T1000 (cell line): ENCODE results near the gene DPP6.

Source experiments
- DNase-seq: peaks from one replicate; lab custom pipeline; 2025; ENCODE audit warnings: mixed read lengths; lab: John Stamatoyannopoulos, UW

DPP6 gene

GRCh38 chr7:154451480-154452457 lies 399.6 kb downstream of the DPP6 start:
- no peak for DNase-seq

DNA sequence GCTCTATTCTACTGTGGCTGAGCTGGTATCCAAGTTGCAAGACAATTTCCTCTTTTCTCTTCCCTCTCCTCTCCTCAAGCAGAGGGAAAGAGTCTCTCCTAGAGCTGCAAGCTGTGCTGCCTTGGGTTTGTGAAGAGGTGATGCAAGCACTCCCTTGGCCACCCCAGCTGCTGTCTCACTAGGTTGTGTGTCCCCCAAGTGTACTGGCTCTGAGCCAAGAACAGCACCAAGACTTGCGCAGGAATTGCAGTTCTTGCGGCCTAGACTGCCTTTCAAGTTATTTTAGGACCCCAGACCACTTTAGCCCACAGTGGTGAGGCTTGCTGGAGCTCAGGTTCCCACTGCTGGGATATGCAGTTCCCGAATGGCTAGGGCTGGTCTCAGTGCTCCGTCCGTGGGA lies 411.6 kb downstream of the DPP6 start:
- no peak for DNase-seq

- DNase-seq: no peak
Measured at GRCh38 chr7:154469652-154470051, 417.5 kb downstream of the DPP6 start.

- no peak for DNase-seq
Measured at GRCh38 chr7:154472343-154472742, 420.1 kb downstream of the DPP6 start.

DNA sequence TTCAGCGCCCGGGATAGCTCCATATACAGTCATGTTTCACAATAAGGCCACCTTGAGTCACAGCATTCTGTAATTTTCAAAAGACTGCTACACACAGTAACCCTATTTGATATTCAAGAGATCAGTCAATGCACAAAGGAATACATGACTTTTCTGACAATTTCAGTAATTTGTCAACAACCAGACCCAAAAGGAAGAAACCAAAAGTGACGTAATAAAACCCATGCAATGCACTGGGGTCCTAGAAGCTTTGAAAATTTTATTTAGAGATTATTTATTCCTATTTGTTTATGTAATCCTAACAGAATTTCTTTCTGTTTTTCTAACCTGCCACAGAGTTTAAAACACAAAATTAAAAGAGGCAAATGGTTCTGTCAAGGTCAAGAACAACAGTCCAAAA lies 421.2 kb downstream of the DPP6 start:
- no peak for DNase-seq

- no peak for DNase-seq
Measured at GRCh38 chr7:154474903-154475520, 422.8 kb downstream of the DPP6 start.

DNA sequence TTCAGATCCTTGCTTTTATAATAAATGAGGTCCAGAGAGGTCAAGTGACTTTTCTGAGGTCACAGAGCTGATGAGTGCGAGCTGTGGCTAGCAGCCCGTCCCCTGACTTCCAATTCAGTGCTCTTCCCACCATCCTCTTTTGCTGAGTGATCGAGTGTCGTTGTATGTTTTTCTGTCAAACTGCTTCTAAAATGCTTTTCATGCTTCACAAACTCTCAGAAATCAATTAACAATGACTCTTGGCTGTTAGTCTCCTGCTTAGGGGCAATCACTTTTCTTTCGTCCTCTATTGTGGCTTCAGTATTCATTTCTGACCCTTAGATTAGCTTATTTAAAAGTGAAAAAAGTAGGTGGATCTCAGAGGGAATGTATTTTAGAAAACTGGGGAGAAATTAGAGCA lies 423.7 kb downstream of the DPP6 start:
- no peak for DNase-seq

GRCh38 chr7:154480817-154481216 lies 428.6 kb downstream of the DPP6 start:
- DNase-seq: no peak

GRCh38 chr7:154482863-154483262 lies 430.7 kb downstream of the DPP6 start:
- no peak for DNase-seq

- DNase-seq: no peak
Measured at GRCh38 chr7:154484406-154484805, 432.2 kb downstream of the DPP6 start.

GRCh38 chr7:154484943-154485342 lies 432.7 kb downstream of the DPP6 start:
- no peak for DNase-seq

GRCh38 chr7:154489897-154490296 lies 437.7 kb downstream of the DPP6 start:
- no peak for DNase-seq

GRCh38 chr7:154493594-154493993 lies 441.4 kb downstream of the DPP6 start:
- DNase-seq: no peak

- no peak for DNase-seq
Measured at GRCh38 chr7:154497751-154498150, 445.6 kb downstream of the DPP6 start.

GRCh38 chr7:154503962-154504550 lies 451.9 kb downstream of the DPP6 start:
- no peak for DNase-seq

GRCh38 chr7:154504918-154505317 lies 452.7 kb downstream of the DPP6 start:
- DNase-seq: no peak

DNA sequence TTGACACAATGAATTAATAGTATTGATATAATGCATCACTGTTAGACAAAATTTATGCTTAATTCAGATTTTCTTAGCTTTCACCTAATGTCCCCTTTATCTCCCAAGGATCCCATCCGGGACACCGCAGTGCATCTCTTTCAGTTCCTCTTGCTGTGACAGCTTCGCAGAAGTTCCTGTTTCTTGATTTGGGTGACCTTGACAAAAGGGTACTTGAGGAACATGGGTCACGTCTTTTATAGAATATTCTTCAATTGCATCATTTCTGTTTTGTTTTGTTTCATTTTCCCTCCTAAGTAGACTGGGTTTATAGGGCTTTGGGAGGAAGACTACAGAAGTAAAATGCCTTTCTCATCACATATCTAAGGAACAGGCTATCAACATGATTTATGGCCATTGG lies 453.2 kb downstream of the DPP6 start:
- DNase-seq: no peak

DNA sequence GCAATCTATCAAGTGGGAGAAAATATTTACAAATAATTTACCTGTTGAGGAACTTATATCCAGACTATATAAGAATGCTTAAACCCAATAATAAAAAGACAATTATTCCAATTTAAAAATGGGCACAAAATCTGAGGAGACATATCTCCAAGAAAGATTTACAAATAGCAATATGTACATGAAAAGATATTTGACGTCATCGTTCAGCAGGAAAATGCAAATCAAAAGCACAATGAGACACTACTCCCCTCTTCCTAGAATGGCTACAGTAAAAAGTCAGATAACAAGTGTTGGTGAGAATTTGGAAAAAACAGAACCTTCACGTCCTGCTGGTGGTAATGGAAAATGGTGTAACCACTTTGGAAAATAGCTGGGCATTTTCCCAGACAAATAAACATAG lies 457.0 kb downstream of the DPP6 start:
- DNase-seq: no peak

DNA sequence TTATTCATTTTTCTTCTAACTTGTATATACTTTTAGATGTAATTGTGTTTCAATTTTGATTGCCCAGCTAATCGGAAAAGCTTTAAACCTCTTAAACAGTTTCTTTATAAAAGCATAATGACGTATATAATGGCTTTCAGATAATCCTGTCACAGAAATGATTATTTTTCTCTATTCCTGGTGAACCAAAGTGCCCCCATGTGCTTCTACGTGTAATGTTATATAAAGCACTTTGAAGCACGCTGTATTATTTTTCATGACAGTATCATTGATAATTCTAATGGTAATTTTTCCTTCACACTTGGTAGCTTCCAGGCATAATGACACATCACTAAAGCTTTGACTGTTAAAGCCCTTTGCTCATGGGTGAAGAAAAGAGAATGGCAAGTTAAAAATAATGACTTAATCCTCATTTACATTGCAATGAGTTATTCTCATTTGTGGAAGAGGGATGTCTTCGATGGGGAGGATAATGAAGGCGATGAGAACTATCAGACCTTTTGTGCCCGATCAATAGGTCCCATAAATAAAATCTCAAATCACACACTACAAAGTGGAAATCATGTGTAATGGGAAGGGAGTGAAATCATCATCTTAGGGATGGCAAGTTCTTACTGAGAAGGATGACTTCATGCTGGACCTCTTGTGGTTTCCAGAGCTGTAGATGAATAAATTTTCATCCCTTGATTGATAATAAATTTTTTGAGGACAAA lies 460.1 kb downstream of the DPP6 start:
- no peak for DNase-seq

DNA sequence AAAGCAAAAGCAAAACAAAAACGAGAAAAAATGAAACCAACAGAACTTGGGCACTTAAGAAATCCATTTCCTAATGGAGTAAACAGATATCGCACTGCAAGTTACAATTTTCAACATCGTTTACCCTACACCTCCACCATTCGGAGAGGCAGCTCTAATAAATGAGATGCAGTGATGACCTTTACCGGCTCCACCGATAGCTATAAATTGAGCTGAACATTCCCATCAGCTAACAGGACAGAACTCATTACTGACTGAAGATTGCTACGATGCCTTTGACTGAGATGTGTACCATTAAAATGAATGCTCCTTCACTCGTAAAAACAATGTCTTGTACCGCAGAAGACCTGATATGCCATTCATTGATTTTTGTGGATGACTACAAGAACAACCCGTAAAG lies 465.6 kb downstream of the DPP6 start:
- no peak for DNase-seq

DNA sequence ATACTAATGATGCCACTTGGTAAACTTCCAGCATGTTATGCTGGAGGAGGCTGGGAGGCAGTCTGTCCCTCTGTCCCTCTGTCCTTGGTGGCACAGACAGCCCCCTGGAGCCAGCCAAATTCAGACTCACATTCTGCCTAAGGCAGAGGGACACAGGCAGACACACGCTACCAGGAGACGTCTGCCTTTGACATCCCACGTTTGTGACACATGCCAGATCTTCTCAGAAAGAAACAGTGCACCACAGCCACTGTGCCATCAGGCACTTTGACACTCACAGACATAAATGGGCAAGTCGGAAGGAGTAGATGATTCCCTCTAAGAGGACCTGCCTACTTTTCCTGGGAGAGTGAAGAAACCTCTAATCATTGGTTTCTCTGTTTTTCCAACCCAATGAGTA lies 467.0 kb downstream of the DPP6 start:
- no peak for DNase-seq

DNA sequence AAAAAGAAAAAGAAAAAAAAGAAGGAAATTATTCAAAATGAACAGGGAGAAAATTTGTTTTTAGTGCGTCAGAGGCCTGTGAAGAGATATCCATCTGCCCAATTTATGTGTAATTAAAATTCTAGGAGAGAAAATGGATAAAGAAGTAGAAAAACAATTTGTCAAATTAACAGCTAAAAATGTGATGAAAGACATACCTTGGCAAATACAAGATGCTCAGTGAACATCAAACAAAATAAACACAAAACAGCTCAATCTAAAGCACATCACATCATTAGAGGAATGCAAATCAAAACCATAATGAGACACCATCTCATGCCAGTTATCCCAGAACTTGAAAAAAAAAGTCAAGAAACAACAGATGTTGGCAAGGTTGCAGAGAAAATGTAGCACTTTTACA lies 477.9 kb downstream of the DPP6 start:
- DNase-seq: no peak
